NCI-H1417 (cell line): ENCODE measurements around the gene SLX1A.
"Not testable (repeated sequence)": the region's sequence is repeated elsewhere in the genome, so short reads cannot be mapped to it uniquely, and the experiment has no call there.

ENCODE experiments used
- DNase-seq, 3 experiments: peaks; one replicate each; lab custom pipeline; 2025; lab: John Stamatoyannopoulos, UW

Gene SLX1A

GRCh38 chr16:30184096-30184890, 9.4 kb upstream of the SLX1A start:
- peak; percentile 37 to 86 (median 75) for DNase-seq

- no peak for DNase-seq
These were observed 8.6 kb upstream of the SLX1A start for GRCh38 chr16:30184891-30185682.

GRCh38 chr16:30185683-30186421, 7.8 kb upstream of the SLX1A start:
- DNase-seq, result no peak

GRCh38 chr16:30186444-30186781, 7.3 kb upstream of the SLX1A start:
- DNase-seq, result no peak

GRCh38 chr16:30186782-30187555, 6.7 kb upstream of the SLX1A start:
- no peak for DNase-seq

- no peak for DNase-seq
These were observed 6.2 kb upstream of the SLX1A start for GRCh38 chr16:30187556-30187865.

GRCh38 chr16:30187971-30188561, 5.6 kb upstream of the SLX1A start:
- DNase-seq, result no peak

GRCh38 chr16:30191158-30191557, 2.5 kb upstream of the SLX1A start:
- DNase-seq, result not testable (repeated sequence)

- DNase-seq, result not testable (repeated sequence)
These were observed 577 bp upstream of the SLX1A start for GRCh38 chr16:30193098-30193497.

- not testable (repeated sequence) for DNase-seq
These were observed 674 bp downstream of the SLX1A start for GRCh38 chr16:30194172-30194925.

- not testable (repeated sequence) for DNase-seq
These were observed 3.3 kb downstream of the SLX1A start for GRCh38 chr16:30197001-30197400.

GRCh38 chr16:30199049-30199448, 5.4 kb downstream of the SLX1A start, which contains the start of gene SULT1A3:
SULT1A3 (plus strand) TSS chr16:30199255; CDS start chr16:30200729, 1,474 bp downstream.
- DNase-seq, result not testable (repeated sequence)

GRCh38 chr16:30199608-30200343, 6.1 kb downstream of the SLX1A start:
- not testable (repeated sequence) for DNase-seq

- not testable (repeated sequence) for DNase-seq
These were observed 12.0 kb downstream of the SLX1A start for GRCh38 chr16:30205541-30206236.

GRCh38 chr16:30206252-30206651, 12.6 kb downstream of the SLX1A start:
- not testable (repeated sequence) for DNase-seq

GRCh38 chr16:30207063-30207704, 13.5 kb downstream of the SLX1A start:
- not testable (repeated sequence) for DNase-seq

GRCh38 chr16:30209032-30209431, 15.4 kb downstream of the SLX1A start:
- DNase-seq, result not testable (repeated sequence)

GRCh38 chr16:30211414-30211813, 17.7 kb downstream of the SLX1A start:
- DNase-seq, result not testable (repeated sequence)

GRCh38 chr16:30217082-30217481, 23.4 kb downstream of the SLX1A start:
- not testable (repeated sequence) for DNase-seq
